ENCODE data around the gene RASL12.

GRCh38 chr15:65069779-65070546 lies 2.2 kb upstream of the RASL12 start:
- TF ChIP-seq CTCF (conservative IDR thresholded peaks at IDR 0.05; ENCODE audit: low read length) (no peak), EZH2phosphoT487 (IDR thresholded peaks at IDR 0.05; ENCODE audit: borderline replicate concordance) (no peak)

Data from Loucy (cell line).